Chondrocyte (in vitro differentiated cells): ENCODE results near the gene PYDC1. TPM values are rescaled to one million over a fixed set of nuclear protein-coding genes. Genes with fewer than 3 reads are reported as not detected.

ENCODE experiments used
- DNase-seq: peaks from one replicate; pipeline ENCODE4 v3.0.0; 2021; ENCODE audit warnings: mixed read lengths, low spot score
- H3K27ac Mint-ChIP-seq: one replicate; pipeline ENCODE4 v1.8.0; 2021; ENCODE audit warnings: mild to moderate bottlenecking, moderate library complexity, mixed read lengths; ENCODE audit not compliant: unreplicated experiment
- H3K27me3 Mint-ChIP-seq: 2 replicates; pipeline ENCODE4 v1.8.0; 2021; ENCODE audit warnings: low read depth, mixed read lengths
- H3K36me3 Mint-ChIP-seq: 2 replicates; pipeline ENCODE4 v1.8.0; 2021; ENCODE audit warnings: low read depth, mixed read lengths
- H3K4me1 Mint-ChIP-seq: 2 replicates; pipeline ENCODE4 v1.8.0; 2021; ENCODE audit warnings: low read depth, mild to moderate bottlenecking, mixed read lengths
- H3K4me3 Mint-ChIP-seq: one replicate; pipeline ENCODE4 v1.8.0; 2021; ENCODE audit warnings: mild to moderate bottlenecking, moderate library complexity, mixed read lengths; ENCODE audit not compliant: unreplicated experiment
- H3K9me3 Mint-ChIP-seq: 2 replicates; pipeline ENCODE4 v1.8.0; 2021; ENCODE audit warnings: low read depth, mixed read lengths
- total RNA-seq: library from RNA; stranded (reverse); gene quantifications from 3 replicates; pipeline ENCODE4 v1.2.1, GENCODE V29; 2021
- TF ChIP-seq, protein P1 (sequence below): fragments of 200-600 bp; sonication (generic); IDR thresholded peaks from 2 replicates; pipeline ENCODE4 v1.5.0; 2021; ENCODE audit warnings: antibody characterized with exemption, mild to moderate bottlenecking, moderate library complexity

The PYDC1 gene
- total RNA-seq, 1 donor from 2014 or later = not detected

DNA sequence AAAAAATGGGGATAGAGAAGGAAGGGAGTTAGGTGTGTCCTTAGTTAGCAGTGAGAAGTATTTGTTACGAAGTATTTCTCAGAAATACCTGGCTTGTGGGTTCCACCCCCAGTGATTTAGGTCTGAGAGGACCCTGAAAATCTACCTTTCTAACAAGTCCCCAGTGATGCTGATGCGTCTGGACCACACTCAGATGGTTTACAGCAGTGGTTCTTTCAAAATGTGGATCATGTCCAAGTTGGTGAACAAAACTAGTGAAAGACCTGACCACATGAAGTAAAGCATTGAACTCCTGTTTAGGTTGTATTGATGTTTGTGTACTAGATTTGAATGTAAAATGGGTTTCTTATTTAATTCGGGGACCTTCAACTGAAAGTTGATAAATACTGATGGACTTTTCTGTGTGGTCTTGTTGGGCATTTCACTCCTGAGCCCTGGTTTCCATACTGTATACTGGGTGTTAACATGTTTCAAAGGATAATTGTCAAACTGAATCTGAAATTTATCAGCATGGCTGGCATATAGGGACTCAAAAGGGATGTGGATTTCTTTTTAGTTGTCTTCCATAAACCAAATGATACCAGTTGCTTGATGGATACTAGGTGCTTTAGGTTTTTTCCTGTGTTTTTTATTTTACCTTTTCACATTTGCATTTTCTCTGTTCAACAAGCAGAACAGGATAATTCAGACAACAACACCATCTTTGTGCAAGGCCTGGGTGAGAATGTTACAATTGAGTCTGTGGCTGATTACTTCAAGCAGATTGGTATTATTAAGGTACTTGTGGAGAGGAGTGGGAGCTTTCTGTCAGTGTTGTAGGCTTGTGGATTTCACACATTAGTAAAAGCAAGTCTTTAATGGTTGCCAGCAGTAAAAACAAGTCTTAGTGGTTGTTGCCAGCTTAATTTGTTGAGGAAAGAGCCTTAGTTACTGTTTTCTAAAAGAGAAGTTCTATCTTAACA is 28.2 kb downstream of the PYDC1 start:
- Mint-ChIP-seq H3K4me1 (peaks cover 23% of the 10 kb centered on the region), H3K27ac (peak overlapping the region; percentile 55), H3K36me3 (peaks cover 85% of the 10 kb centered on the region), H3K9me3 (no peaks in the 10 kb centered on the region), H3K27me3 (no peaks in the 10 kb centered on the region), H3K4me3 (no peak overlapping the region)
- TF ChIP-seq, protein P1, sequence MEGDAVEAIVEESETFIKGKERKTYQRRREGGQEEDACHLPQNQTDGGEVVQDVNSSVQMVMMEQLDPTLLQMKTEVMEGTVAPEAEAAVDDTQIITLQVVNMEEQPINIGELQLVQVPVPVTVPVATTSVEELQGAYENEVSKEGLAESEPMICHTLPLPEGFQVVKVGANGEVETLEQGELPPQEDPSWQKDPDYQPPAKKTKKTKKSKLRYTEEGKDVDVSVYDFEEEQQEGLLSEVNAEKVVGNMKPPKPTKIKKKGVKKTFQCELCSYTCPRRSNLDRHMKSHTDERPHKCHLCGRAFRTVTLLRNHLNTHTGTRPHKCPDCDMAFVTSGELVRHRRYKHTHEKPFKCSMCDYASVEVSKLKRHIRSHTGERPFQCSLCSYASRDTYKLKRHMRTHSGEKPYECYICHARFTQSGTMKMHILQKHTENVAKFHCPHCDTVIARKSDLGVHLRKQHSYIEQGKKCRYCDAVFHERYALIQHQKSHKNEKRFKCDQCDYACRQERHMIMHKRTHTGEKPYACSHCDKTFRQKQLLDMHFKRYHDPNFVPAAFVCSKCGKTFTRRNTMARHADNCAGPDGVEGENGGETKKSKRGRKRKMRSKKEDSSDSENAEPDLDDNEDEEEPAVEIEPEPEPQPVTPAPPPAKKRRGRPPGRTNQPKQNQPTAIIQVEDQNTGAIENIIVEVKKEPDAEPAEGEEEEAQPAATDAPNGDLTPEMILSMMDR = no peak
- DNase-seq = no peak

DNA sequence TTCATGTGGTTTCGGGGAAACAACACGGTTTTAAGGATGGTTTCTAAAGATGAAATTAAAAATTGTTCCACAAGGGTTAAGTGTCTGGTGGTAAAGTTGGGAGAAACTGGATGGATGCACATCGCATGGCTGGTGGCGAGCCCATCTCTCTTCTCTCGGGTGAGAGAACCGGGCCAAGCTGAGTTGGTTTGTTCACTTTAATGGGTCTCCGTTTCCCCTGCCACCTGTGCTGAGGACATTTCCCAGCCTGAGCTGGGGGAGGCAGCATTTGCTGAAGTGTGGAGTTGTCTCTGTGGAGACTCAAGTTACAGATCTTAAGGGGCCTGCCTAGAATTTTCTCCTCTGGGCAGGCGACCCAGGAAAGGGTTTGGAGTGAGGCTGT is 29.1 kb downstream of the PYDC1 start:
- H3K36me3 Mint-ChIP-seq = peaks cover 84% of the 10 kb centered on the region
- H3K27me3 Mint-ChIP-seq = no peaks in the 10 kb centered on the region

GRCh38 chr16:31186930-31187807 is 29.8 kb downstream of the PYDC1 start:
- peak; percentile 12 for DNase-seq
- TF ChIP-seq, protein P1 = no peak
- peaks cover 35% of the 10 kb centered on the region for H3K4me1 Mint-ChIP-seq
- peaks cover 88% of the 10 kb centered on the region for H3K36me3 Mint-ChIP-seq
- H3K27ac Mint-ChIP-seq = no peak overlapping the region
- no peaks in the 10 kb centered on the region for H3K27me3 Mint-ChIP-seq
- H3K4me3 Mint-ChIP-seq = no peak overlapping the region
- H3K9me3 Mint-ChIP-seq = no peaks in the 10 kb centered on the region

More for the DNA sequence above, 29.1 kb downstream of the PYDC1 start:
- Mint-ChIP-seq H3K4me3 (no peak overlapping the region), H3K27ac (no peak overlapping the region), H3K4me1 (peaks cover 28% of the 10 kb centered on the region), H3K9me3 (no peaks in the 10 kb centered on the region)
- TF ChIP-seq, protein P1 = no peak
- DNase-seq = peak; percentile 43

DNA sequence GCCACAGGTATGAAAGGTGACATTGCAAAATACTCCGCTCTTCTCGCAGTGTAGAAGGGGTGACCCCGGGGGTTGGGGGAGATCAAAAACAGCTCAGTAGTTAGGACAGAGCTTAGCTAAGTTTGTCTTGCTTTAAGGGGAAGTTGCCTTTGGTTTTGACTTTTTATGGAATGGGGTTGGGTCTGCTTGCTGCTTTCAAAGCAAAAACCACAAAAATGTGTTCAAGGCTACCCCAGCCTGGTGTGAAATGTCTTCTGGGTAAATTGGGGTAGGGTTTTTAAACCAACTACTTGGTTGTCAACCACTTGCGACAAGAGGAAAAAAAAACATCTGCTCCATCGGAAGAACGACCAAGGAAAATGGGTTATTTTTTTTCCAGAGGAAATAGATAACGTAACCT is 30.8 kb downstream of the PYDC1 start:
- no peaks in the 10 kb centered on the region for H3K27me3 Mint-ChIP-seq
- H3K4me1 Mint-ChIP-seq = peaks cover 43% of the 10 kb centered on the region
- TF ChIP-seq, protein P1 = no peak
- H3K36me3 Mint-ChIP-seq = peaks cover 83% of the 10 kb centered on the region
- H3K9me3 Mint-ChIP-seq = no peaks in the 10 kb centered on the region
- H3K27ac Mint-ChIP-seq = no peak overlapping the region
- DNase-seq = peak; percentile 0
- no peak overlapping the region for H3K4me3 Mint-ChIP-seq

- Mint-ChIP-seq H3K27me3 (no peaks in the 10 kb centered on the region), H3K9me3 (no peaks in the 10 kb centered on the region), H3K27ac (peak overlapping the region; percentile 18), H3K4me1 (peaks cover 45% of the 10 kb centered on the region), H3K36me3 (peaks cover 75% of the 10 kb centered on the region), H3K4me3 (no peak overlapping the region)
- TF ChIP-seq, protein P1 = no peak
- no peak for DNase-seq
Measured at GRCh38 chr16:31185339-31185738, 31.6 kb downstream of the PYDC1 start.
